ENCODE measurements around the gene EIF3I. TPM values are rescaled to one million over a fixed set of nuclear protein-coding genes. Genes with fewer than 3 reads are reported as not detected.

The EIF3I gene
- total RNA-seq, 2 donors from 2014 or later = 115 to 128 TPM

Other genes with a start within 250 kb of the EIF3I start
- gene KHDRBS1, start 208.5 kb upstream of the EIF3I start, total RNA-seq = 100 to 1,000 TPM in 1 of 2 donors, 10 to 100 TPM in 1; 87.3 to 102 TPM
- 10 to 100 TPM; 12.4 to 13.2 TPM for gene TMEM39B, start 149.5 kb upstream of the EIF3I start, total RNA-seq
- gene KPNA6, start 114.4 kb upstream of the EIF3I start, total RNA-seq = 10 to 100 TPM; 55.6 to 58.9 TPM
- 10 to 100 TPM; 34.5 to 37.6 TPM for gene TXLNA, start 42.7 kb upstream of the EIF3I start, total RNA-seq
- 1 to 10 TPM; 1.3 to 2.3 TPM for gene CCDC28B, start 21.8 kb upstream of the EIF3I start, total RNA-seq
- 1 to 10 TPM; 1.3 to 1.8 TPM for gene IQCC, start 16.7 kb upstream of the EIF3I start, total RNA-seq
- not detected for gene DCDC2B, start 13.3 kb upstream of the EIF3I start, total RNA-seq
- 10 to 100 TPM; 24.2 to 28.0 TPM for gene TMEM234, start 54 bp upstream of the EIF3I start, total RNA-seq
- 1 to 10 TPM; 2.8 to 3.3 TPM for gene FAM167B, start 24.8 kb downstream of the EIF3I start, total RNA-seq
- gene LCK, start 28.9 kb downstream of the EIF3I start, total RNA-seq = 1 to 10 TPM; 2.0 to 4.2 TPM
- gene HDAC1, start 69.7 kb downstream of the EIF3I start, total RNA-seq = 100 to 1,000 TPM; 218 to 252 TPM
- 100 to 1,000 TPM; 135 to 144 TPM for gene MARCKSL1, start 113.8 kb downstream of the EIF3I start, total RNA-seq
- 1 to 10 TPM; 7.9 to 8.9 TPM for gene FAM229A, start 140.1 kb downstream of the EIF3I start, total RNA-seq
- 1 to 10 TPM; 1.2 to 1.9 TPM for gene TSSK3, start 140.1 kb downstream of the EIF3I start, total RNA-seq
- 10 to 100 TPM; 73.0 to 87.9 TPM for gene BSDC1, start 172.0 kb downstream of the EIF3I start, total RNA-seq
- not detected for gene ZBTB8B, start 242.7 kb downstream of the EIF3I start, total RNA-seq